Body of pancreas (tissue), 4 donors: ENCODE measurements around the gene DENND1A. TPM values are rescaled to one million over a fixed set of nuclear protein-coding genes. Genes with fewer than 3 reads are reported as not detected.

Experiments used
- ATAC-seq: fragments of 150-250 bp; one replicate; pipeline ENCODE4 v1.9.1; 2016
- DNase-seq, 4 donors: peaks; one replicate each; pipeline ENCODE4 v3.0.0-alpha.2; 2019
- H3K27ac ChIP-seq, 4 donors: fragments of 200-600 bp; sonication (generic); 1 replicate in 3 of 4; 2 replicates in 1 of 4; pipeline versions ENCODE4 v1.5.1 to v1.6.1; 2016 to 2019; ENCODE audit warnings: mild to moderate bottlenecking in 1 of 4, mixed read lengths in 1 of 4, moderate library complexity in 1 of 4
- H3K27me3 ChIP-seq, 2 donors: fragments of 200-600 bp; sonication (generic); one replicate each; pipeline ENCODE4 v1.6.0; 2016; ENCODE audit warnings: mild to moderate bottlenecking in 1 of 2
- H3K36me3 ChIP-seq, 2 donors: fragments of 200-600 bp; sonication (generic); replicated peaks in 1 of 2; 2 replicates each; pipeline ENCODE4 v1.5.1; 2016; ENCODE audit warnings: low read depth in 2 of 2; ENCODE audit not compliant: insufficient read depth in 1 of 2
- H3K4me1 ChIP-seq: fragments of 200-600 bp; sonication (generic); one replicate; pipeline ENCODE4 v1.6.0; 2016
- H3K4me3 ChIP-seq, 2 donors: fragments of 200-600 bp; sonication (generic); 1 replicate in 1 of 2; 2 replicates in 1 of 2; pipeline ENCODE4 v1.5.1; 2016 to 2019
- H3K9me3 ChIP-seq, 3 donors: fragments of 200-600 bp; sonication (generic); 1 replicate in 2 of 3; 2 replicates in 1 of 3; pipeline ENCODE4 v1.5.1; 2016
- POLR2A ChIP-seq, 3 donors: fragments of 450-650 bp; IDR thresholded peaks; one replicate each; pipeline ENCODE4 v1.6.1; 2016; ENCODE audit warnings: antibody characterized with exemption in 3 of 3, mild to moderate bottlenecking in 2 of 3
- WGBS, 2 donors: methylation state at CpG; one replicate each; pipeline ENCODE4 v1.1.5; 2017; 5-methylcytosine and 5-hydroxymethylcytosine counted together
- intact Hi-C: fragments of 100-400 bp; cut with DNase I; formaldehyde crosslinking; loops from one replicate; pipeline ENCODE4 v1.15.1; 2023
- total RNA-seq, 2 donors: library from RNA; depleted of rRNA; stranded (reverse); fragments of >200 nt; gene quantifications; one replicate each; pipeline ENCODE4 v1.1.0, GENCODE V29; 2016
- TF ChIP-seq, protein P1 (sequence below), 7 experiments: fragments of 450-650 bp in 4 of 7; fragments of 200-600 bp in 3 of 7; sonication (generic) in 3 of 7; IDR thresholded peaks; one replicate each; pipeline ENCODE4 v1.5.1; 2016 to 2019; ENCODE audit warnings: antibody characterized with exemption in 7 of 7

Gene DENND1A
- total RNA-seq, 2 donors from 2014 or later: 7.6 to 8.6 TPM

DNA sequence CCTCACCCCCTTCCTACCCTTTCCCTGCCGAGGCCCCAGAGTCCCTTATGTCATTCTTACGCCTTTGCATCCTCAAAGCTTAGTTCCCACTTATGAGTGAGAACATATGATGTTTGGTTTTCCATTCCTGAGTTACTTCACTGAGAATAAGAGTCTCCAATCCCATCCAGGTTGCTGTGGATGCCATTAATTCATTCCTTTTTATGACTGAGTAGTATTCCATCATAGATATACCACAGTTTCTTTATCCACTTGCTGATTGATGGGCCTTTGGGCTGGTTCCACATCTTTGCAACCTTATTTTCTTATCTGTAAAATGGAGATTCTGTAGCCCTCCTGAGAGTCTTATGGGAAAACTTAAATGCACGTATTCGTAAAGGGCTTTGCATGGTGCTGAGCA, 537.1 kb downstream of the DENND1A start:
- H3K4me3 ChIP-seq: no peak overlapping the region
- no peaks in the 10 kb centered on the region for H3K27me3 ChIP-seq
- intact Hi-C loops: no loop called here
- H3K36me3 ChIP-seq: no peaks in the 10 kb centered on the region
- 98 to 99% methylated on average over 4 of the region's 4 CpGs for WGBS, 2 donors
- no peak for DNase-seq
- no peaks in the 10 kb centered on the region for H3K4me1 ChIP-seq
- no peaks in the 10 kb centered on the region for H3K9me3 ChIP-seq
- TF ChIP-seq, protein P1, sequence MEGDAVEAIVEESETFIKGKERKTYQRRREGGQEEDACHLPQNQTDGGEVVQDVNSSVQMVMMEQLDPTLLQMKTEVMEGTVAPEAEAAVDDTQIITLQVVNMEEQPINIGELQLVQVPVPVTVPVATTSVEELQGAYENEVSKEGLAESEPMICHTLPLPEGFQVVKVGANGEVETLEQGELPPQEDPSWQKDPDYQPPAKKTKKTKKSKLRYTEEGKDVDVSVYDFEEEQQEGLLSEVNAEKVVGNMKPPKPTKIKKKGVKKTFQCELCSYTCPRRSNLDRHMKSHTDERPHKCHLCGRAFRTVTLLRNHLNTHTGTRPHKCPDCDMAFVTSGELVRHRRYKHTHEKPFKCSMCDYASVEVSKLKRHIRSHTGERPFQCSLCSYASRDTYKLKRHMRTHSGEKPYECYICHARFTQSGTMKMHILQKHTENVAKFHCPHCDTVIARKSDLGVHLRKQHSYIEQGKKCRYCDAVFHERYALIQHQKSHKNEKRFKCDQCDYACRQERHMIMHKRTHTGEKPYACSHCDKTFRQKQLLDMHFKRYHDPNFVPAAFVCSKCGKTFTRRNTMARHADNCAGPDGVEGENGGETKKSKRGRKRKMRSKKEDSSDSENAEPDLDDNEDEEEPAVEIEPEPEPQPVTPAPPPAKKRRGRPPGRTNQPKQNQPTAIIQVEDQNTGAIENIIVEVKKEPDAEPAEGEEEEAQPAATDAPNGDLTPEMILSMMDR (IDR thresholded peaks at IDR 0.05): no peak
- TF ChIP-seq POLR2A (IDR thresholded peaks at IDR 0.05): no peak
- H3K27ac ChIP-seq: no peak overlapping the region
- ATAC-seq: no peak

DNA sequence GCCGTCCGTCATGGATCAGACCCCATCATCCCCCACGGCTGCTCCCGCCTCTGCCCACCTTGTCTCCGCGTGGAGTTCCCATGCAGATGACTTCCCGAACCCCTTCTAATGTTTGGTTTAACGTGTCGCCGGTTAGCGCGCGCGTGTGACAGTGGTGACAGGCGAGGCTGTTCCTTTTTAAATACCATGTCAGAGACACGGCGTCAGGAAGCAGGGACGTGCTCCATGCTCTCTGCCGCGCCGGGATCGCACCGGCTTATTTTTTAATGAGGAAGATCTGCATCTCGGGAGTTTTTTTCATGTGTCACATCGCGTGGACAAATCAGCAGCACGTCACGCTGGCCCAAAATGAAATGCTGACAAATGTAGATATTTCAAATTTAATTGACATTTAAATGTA, 538.0 kb downstream of the DENND1A start:
- WGBS, 2 donors: 91 to 94% methylated on average over 28 of the region's 28 CpGs
- intact Hi-C loops: no loop called here
- Histone ChIP-seq H3K27ac (no peak overlapping the region), H3K36me3 (no peaks in the 10 kb centered on the region), H3K4me3 (no peak overlapping the region), H3K4me1 (no peaks in the 10 kb centered on the region), H3K27me3 (no peaks in the 10 kb centered on the region), H3K9me3 (no peaks in the 10 kb centered on the region)
- TF ChIP-seq POLR2A (IDR thresholded peaks at IDR 0.05): no peak
- TF ChIP-seq, protein P1 (IDR thresholded peaks at IDR 0.05): no peak
- ATAC-seq (no peak), DNase-seq (no peak)

DNA sequence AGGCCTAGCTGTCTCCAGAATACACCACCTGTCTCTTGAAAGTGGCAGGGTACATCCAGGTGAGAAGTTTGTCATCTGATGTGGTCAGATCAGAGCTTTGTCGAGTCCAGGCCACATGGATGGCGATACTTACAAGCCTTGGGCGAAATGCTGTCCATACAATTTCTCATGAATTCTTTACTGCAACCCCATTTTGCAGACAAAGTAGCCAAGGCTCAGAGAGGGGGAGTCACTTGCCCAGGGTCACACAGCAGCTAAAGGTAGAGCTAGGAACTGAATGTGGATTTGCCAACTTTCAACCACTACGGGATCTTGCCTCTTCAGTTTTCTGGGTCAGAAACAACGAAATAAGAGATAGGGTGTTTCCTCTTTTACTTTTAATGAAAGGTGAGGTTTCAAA, 538.7 kb downstream of the DENND1A start:
- intact Hi-C loops: no loop called here

GRCh38 chr9:123390337-123391135, 539.4 kb downstream of the DENND1A start:
- no peak for ATAC-seq
- H3K36me3 ChIP-seq: no peaks in the 10 kb centered on the region
- H3K4me3 ChIP-seq: no peak overlapping the region
- TF ChIP-seq, protein P1 (IDR thresholded peaks at IDR 0.05): no peak
- no peak for TF ChIP-seq POLR2A (IDR thresholded peaks at IDR 0.05)
- no peaks in the 10 kb centered on the region for H3K27me3 ChIP-seq
- H3K9me3 ChIP-seq: no peaks in the 10 kb centered on the region
- intact Hi-C loops: no loop called here
- 86 to 94% methylated on average over 14 to 23 of the region's 23 CpGs for WGBS, 2 donors
- no peak overlapping the region for H3K27ac ChIP-seq
- DNase-seq: no peak
- no peaks in the 10 kb centered on the region for H3K4me1 ChIP-seq

More for the DNA sequence above, 538.7 kb downstream of the DENND1A start:
- Histone ChIP-seq H3K4me1 (no peaks in the 10 kb centered on the region), H3K4me3 (no peak overlapping the region), H3K36me3 (no peaks in the 10 kb centered on the region), H3K9me3 (no peaks in the 10 kb centered on the region), H3K27me3 (no peaks in the 10 kb centered on the region), H3K27ac (no peak overlapping the region)
- no peak for DNase-seq
- TF ChIP-seq POLR2A (IDR thresholded peaks at IDR 0.05): no peak
- TF ChIP-seq, protein P1 (IDR thresholded peaks at IDR 0.05): no peak
- no peak for ATAC-seq
- 91 to 96% methylated on average over 5 of the region's 5 CpGs for WGBS, 2 donors

- TF ChIP-seq, protein P1 (IDR thresholded peaks at IDR 0.05): no peak
- no peak for TF ChIP-seq POLR2A (IDR thresholded peaks at IDR 0.05)
- 75 to 87% methylated on average over 9 to 12 of the region's 12 CpGs for WGBS, 2 donors
- Histone ChIP-seq H3K27me3 (no peaks in the 10 kb centered on the region), H3K9me3 (no peaks in the 10 kb centered on the region), H3K27ac (no peak overlapping the region), H3K36me3 (no peaks in the 10 kb centered on the region), H3K4me3 (no peak overlapping the region), H3K4me1 (no peaks in the 10 kb centered on the region)
- intact Hi-C loops: no loop called here
- DNase-seq (no peak), ATAC-seq (no peak)
Observed at GRCh38 chr9:123389698-123390097, 540.2 kb downstream of the DENND1A start.
